ENCODE data around the gene CCL8. TPM values are rescaled to one million over a fixed set of nuclear protein-coding genes. Genes with fewer than 3 reads are reported as not detected.

Gene CCL8
- total and polyA plus RNA-seq, 8 donors = 0.63 to 6.7 (median 2.4) TPM; not detected in 3

GRCh38 chr17:34299027-34299426, 20.2 kb upstream of the CCL8 start:
- TF ChIP-seq POLR2A (IDR thresholded peaks at IDR 0.05) (no peak), POLR2AphosphoS5 (IDR thresholded peaks at IDR 0.05) (no peak), EP300 (IDR thresholded peaks at IDR 0.05) (no peak), CTCF (IDR thresholded peaks at IDR 0.05) (no peak)
- no peak for DNase-seq
- Histone ChIP-seq H3K27ac (no peak overlapping the region), H3K4me1 (peaks cover 0 to 4% (median 0%) of the 10 kb centered on the region in 4 donors), H3K9me3 (no peaks in the 10 kb centered on the region), H3K36me3 (no peaks in the 10 kb centered on the region), H3K27me3 (peaks cover 0 to 13% (median 0%) of the 10 kb centered on the region in 3 donors), H3K4me3 (no peak overlapping the region)
- intact Hi-C loops (cut with DNase I; ENCODE audit: low total_unique reads) = no loop called here
- WGBS, 5 donors = 77 to 93% (median 85%) methylated on average over 2 of the region's 2 CpGs

- TF ChIP-seq POLR2A (IDR thresholded peaks at IDR 0.05) = no peak
- no peak for TF ChIP-seq CTCF (IDR thresholded peaks at IDR 0.05)
- no peak for TF ChIP-seq POLR2AphosphoS5 (IDR thresholded peaks at IDR 0.05)
- no peak for TF ChIP-seq EP300 (IDR thresholded peaks at IDR 0.05)
- WGBS, 5 donors = 58 to 68% (median 61%) methylated on average over 3 of the region's 3 CpGs
- H3K9me3 ChIP-seq = no peaks in the 10 kb centered on the region
- peak overlapping the region in 1 of 5 donors; percentile 59 for H3K27ac ChIP-seq
- no peak overlapping the region for H3K4me3 ChIP-seq
- no peaks in the 10 kb centered on the region for H3K36me3 ChIP-seq
- DNase-seq = no peak
- intact Hi-C loops (cut with DNase I; ENCODE audit: low total_unique reads) = no loop called here
- H3K4me1 ChIP-seq = peaks cover 0 to 4% (median 0%) of the 10 kb centered on the region in 4 donors
- peaks cover 0 to 13% (median 0%) of the 10 kb centered on the region in 3 donors for H3K27me3 ChIP-seq
Observed at GRCh38 chr17:34299956-34300577, 19.2 kb upstream of the CCL8 start.

GRCh38 chr17:34300652-34301370, 18.4 kb upstream of the CCL8 start:
- intact Hi-C loops (cut with DNase I; ENCODE audit: low total_unique reads) = no loop called here
- 56 to 76% (median 68%) methylated on average over 3 of the region's 3 CpGs for WGBS, 5 donors
- peaks cover 0 to 4% (median 0%) of the 10 kb centered on the region in 4 donors for H3K4me1 ChIP-seq
- H3K9me3 ChIP-seq = no peaks in the 10 kb centered on the region
- no peaks in the 10 kb centered on the region for H3K36me3 ChIP-seq
- H3K27ac ChIP-seq = peak overlapping the region in 2 of 5 donors; percentile 29 to 59
- TF ChIP-seq EP300 (IDR thresholded peaks at IDR 0.05) (no peak), CTCF (IDR thresholded peaks at IDR 0.05) (no peak), POLR2A (IDR thresholded peaks at IDR 0.05) (no peak), POLR2AphosphoS5 (IDR thresholded peaks at IDR 0.05) (no peak)
- peaks cover 0 to 13% (median 0%) of the 10 kb centered on the region in 3 donors for H3K27me3 ChIP-seq
- DNase-seq = peak in 1 of 2 donors; percentile 43
- no peak overlapping the region for H3K4me3 ChIP-seq

GRCh38 chr17:34301986-34302385, 17.2 kb upstream of the CCL8 start:
- intact Hi-C loops (cut with DNase I; ENCODE audit: low total_unique reads) = no loop called here
- H3K4me1 ChIP-seq = peaks cover 0 to 12% (median 3%) of the 10 kb centered on the region in 4 donors
- H3K27ac ChIP-seq = no peak overlapping the region
- TF ChIP-seq CTCF (IDR thresholded peaks at IDR 0.05) (no peak), POLR2A (IDR thresholded peaks at IDR 0.05) (no peak), POLR2AphosphoS5 (IDR thresholded peaks at IDR 0.05) (no peak), EP300 (IDR thresholded peaks at IDR 0.05) (no peak)
- H3K4me3 ChIP-seq = no peak overlapping the region
- no peaks in the 10 kb centered on the region for H3K9me3 ChIP-seq
- 43 to 87% (median 70%) methylated on average over 2 of the region's 2 CpGs for WGBS, 5 donors
- no peak for DNase-seq
- peaks cover 0 to 13% (median 0%) of the 10 kb centered on the region in 3 donors for H3K27me3 ChIP-seq
- no peaks in the 10 kb centered on the region for H3K36me3 ChIP-seq

All from stomach (tissue), 9 donors.